SK-N-MC (cell line): ENCODE measurements around the gene PRKCI.

Source experiments
- EZH2 ChIP-seq: fragments of 200-600 bp; sonication (generic); IDR thresholded peaks from one replicate; pipeline ENCODE4 v1.6.1; 2017; ENCODE audit warnings: antibody characterized with exemption
- POLR2AphosphoS5 ChIP-seq: IDR thresholded peaks from 2 replicates; pipeline ENCODE4 v1.6.1; 2012; ENCODE audit warnings: mild to moderate bottlenecking, low read depth, low read length, borderline replicate concordance

DNA sequence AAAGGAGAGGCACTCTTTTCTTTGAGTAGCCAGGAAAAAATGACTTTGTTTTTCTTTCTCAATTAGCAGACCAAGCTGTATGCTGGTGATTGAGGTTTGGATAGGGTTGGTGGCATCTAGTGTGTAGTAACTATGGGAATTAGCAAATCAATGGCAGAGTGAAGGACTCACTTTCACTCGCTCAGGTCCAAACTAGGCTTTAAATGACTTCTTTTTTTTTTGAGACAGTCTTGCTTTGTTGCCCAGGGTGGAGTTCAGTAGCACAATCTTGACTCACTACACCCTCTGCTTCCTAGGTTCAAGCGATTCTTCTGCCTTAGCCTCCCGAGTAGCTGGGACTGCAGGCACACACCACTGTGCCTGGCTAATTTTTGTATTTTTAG is 35.9 kb downstream of the PRKCI start:
- TF ChIP-seq POLR2AphosphoS5 (no peak), EZH2 (no peak)
